ENCODE data around the gene RHCG.

DNA sequence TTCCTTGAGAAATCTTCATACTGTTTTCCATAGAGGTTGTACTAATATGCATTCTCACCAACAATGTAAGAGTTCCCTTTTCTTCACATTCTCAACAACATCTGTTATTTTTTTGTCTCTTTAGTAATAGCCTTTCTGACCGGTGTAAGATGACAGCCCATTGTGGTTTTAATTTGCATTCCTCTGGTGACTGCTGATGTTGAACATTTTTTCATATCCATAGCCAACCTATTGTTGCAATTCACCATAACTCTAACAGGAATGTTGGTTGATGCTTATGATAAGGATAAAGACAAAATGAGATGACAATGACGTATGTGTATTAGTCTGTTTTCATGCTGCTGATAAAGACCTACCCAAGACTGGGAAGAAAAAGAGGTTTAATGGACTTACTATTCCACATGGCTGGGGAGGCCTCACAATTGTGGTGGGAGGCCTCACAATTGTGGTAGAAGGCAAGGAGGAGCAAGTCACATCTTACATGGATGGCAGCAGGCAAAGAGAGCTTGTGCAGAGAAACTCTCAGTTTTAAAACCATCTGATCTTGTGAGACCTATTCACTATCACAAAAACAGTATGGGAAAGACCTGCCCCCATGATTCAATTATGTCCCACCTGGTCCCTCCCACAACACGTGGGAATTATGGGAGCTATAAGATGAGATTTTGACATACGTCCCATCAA, 37.6 kb upstream of the RHCG start:
- TF ChIP-seq RAD21 (IDR thresholded peaks at IDR 0.05) (no peak), ATF3 (IDR thresholded peaks at IDR 0.05) (no peak), SP1 (IDR thresholded peaks at IDR 0.05) (no peak), TAF1 (conservative IDR thresholded peaks at IDR 0.05) (no peak), FOXA1 (IDR thresholded peaks at IDR 0.05) (no peak), REST (IDR thresholded peaks at IDR 0.05) (no peak)
- TF ChIP-seq, protein P1, sequence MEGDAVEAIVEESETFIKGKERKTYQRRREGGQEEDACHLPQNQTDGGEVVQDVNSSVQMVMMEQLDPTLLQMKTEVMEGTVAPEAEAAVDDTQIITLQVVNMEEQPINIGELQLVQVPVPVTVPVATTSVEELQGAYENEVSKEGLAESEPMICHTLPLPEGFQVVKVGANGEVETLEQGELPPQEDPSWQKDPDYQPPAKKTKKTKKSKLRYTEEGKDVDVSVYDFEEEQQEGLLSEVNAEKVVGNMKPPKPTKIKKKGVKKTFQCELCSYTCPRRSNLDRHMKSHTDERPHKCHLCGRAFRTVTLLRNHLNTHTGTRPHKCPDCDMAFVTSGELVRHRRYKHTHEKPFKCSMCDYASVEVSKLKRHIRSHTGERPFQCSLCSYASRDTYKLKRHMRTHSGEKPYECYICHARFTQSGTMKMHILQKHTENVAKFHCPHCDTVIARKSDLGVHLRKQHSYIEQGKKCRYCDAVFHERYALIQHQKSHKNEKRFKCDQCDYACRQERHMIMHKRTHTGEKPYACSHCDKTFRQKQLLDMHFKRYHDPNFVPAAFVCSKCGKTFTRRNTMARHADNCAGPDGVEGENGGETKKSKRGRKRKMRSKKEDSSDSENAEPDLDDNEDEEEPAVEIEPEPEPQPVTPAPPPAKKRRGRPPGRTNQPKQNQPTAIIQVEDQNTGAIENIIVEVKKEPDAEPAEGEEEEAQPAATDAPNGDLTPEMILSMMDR (IDR thresholded peaks at IDR 0.05; ENCODE audit: low read depth, low read length, missing input control): no peak
